NCI-H2081 treated with DMSO at 0.1 percent for 48 hours (cell line): ENCODE data around the gene SLIT1.

Source experiments
- DNase-seq: peaks from one replicate; lab custom pipeline; 2025; lab: John Stamatoyannopoulos, UW

SLIT1 gene

DNA sequence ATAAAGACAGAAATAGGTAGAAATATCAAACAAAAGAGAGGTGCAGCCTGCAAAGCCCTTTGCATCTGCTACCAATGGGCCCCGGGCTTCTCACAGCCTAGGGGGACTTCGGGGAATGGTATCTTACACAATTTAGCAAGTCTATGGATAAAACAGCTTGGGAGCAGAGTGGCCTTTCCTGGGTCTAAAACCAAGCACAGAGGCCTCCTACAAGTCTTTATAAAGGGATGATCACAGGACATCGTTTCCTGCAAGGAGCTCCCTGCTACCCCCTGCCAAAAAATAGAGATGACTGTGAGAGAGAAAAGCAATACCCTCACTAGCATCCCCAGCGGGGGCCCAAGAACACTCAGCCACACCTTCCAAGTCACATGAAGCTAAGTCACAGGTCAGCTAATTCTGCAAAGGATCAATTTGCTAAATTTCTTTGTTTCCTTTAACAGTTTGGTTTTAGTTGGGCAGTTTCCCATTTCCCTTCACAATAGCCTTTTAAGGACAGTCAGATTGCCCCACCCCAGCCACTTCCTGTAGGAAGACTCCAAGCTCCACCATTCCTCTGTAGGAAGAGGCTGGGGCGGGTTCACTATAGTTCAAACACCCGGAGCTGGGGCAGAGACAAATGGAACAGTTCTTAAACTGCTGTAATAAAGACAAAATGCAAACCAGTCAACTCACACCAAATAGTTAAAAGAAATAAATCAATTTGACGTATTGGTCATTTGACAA lies 105.5 kb downstream of the SLIT1 start:
- DNase-seq, result no peak

DNA sequence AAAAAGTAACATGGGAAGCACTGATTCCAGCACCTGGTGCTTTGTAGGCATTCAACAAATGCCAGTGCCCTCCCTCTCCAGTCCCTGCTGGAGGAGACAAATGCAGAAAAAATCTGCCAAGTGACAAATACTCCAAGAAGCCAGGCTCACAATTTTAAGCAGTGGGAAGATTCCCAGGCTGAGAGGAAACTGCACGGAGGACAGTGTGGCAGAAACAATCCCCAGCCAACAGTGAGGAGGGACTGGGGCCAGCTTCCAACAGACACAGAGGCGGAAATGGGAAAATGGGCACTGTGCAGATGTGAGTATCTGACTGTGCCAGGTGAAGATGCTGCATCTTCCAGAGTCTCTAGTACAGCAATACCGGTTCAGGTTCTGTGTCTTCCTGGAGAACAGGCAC lies 106.3 kb downstream of the SLIT1 start:
- DNase-seq, result no peak

DNA sequence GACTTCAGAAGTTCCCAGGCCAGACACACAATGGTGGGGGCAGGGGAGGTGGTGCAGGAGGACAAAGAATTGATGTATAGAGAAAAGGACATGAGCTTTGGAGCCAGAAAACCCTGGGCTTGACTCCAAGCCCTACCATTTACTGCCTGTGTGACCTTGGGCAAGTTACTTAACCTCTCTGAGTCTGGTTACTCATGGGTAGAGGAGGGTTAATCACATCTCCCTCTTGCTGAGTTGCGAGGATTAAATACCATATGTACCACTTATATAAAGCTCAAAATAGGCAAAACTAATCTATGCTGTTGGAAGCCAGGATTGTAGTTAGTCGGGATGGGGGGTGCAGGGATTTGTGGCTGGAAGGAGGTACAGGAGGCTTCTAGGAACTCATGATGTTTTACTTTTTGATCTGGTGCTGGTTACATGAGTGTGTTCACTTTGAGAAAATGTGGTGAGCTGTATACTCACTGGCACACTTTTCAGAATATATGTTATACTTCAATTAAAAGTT lies 106.8 kb downstream of the SLIT1 start:
- DNase-seq, result no peak

DNA sequence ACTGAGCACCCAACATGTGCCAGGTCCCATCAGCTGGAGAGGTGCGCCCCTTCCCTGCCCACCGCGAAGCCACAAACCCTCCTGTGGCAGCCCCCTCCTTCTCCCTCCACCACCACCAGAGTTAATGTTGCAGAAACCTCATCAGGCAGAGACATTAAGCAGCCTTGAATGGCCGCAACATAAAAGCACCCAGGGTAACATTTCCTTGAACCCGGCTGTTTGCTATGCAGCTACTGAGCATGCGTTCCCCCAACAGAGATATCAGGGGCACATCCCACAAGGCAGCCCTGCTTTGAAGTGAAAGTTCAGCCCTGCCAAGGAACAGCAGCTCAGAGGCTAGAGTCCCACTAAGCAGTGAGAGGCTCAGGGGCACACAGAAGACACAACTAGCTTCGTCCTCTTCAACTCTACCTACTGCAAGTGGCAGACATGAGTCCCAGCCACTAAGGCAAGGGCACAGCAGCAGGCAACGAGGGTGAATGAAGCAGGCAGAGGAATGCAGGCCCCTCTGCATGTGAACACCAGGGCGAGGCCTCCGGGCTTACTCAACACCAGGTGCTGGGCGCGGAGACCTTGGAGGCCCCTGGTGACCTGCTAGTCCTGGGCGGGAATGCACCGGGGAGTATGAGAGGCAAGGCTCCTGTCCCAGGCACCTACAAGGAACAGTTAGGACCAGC lies 107.4 kb downstream of the SLIT1 start:
- DNase-seq, result no peak

DNA sequence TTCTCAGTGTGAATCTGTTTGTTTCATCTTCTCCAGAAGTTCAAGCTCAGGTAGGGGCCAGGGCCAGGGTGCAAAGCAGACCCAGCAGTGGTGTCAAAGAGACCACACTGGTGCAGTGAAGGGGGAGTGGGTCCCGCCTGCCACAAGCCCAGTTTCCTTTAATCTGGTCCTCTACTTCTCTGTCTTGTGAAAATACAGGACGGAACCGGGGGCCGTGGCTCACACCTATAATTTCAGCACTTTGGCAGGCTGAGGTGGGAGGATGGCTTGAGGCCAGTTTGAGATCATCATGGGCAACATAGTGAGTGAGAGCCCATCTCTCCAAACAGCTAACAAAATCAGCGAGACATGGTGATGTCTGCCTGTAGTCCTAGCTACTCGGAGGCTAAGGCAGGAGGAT lies 109.0 kb downstream of the SLIT1 start:
- DNase-seq, result no peak

DNA sequence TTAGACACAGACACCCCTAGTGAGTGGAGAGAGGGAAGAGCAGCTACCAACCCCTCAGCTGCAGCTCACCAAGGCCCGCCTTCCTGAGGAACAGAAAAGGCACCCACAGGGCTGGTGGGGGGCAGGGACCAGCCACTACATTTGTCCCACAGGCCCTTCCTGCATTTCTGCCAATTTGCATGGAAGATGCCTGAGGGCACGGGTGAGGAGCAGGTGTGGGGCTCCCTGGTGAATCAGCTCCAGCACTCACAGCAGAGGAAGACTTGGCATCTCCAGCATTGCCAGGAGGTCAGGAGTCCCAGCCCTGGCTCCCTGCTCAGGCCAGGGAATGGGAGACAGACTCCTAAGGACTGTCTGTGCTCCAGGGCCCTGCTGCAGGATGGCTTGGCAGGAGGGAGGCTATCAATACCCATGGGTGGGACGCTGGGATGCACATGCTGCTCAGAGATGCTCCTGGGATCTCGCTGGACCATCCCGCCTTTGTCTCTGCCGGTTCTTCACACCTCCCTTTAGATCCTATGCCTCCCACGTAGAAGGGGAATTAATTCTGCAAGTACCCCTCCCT lies 109.7 kb downstream of the SLIT1 start:
- DNase-seq, result no peak

DNA sequence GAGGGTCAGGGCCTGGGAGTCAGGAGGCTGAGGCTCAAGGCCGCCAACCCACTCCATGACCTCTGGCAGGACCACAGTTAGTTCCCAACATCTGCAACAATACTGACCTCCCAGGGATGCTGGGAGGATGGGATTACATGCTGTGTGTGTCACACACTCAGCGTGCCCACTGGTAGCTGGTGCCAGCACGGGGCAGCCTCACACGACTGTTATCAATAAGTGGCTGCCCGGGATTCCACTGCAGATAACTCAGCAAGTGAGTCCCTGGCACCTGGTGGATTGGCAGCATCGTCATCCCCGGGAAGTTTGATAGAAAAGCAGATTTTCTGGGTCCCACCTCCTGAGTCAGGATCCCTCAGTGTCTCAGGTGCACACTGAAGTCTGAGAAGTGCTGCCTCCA lies 110.3 kb downstream of the SLIT1 start:
- DNase-seq, result no peak

DNA sequence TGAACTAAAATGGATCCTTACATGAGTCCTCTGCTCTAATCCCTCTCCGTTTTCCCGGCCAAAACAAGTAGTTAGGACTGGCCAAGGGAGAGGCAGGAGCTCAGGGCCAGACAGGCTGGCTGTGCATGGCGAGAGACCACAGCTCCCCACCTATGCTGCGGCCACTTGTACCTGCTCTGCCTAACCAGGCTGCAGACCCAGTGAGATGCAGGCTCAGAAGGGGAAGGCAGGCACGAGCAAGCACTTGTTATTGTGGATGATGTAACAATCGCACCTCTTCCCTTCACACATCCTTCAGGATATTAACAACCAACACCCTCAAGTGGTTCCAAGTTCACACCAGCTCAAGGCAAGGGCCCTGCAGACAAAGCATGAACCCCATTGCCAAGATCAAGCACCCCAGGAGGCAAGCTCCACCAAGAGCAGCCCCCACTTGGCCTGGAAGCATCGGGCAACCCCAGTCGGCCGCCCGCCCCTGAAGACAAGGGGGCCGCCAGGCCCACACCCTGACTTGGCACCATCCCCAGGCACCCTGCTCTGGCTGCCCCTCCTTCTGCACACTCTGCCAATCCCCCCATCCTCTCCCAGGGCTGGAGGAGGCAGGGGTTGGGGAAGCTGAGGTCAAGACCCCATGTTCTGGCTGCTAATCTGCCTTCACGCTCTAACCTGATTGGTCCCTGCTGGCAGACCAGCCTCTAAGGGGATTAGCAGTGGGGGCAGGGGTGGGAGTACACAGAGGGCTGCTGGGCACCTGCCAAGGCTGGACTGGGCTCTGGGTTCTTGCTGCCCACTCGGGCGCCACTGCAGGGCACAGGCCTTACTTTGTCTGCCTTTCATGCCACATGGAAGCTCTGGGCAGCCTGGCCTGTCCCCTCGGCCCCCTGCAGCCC lies 111.3 kb downstream of the SLIT1 start:
- no peak for DNase-seq

DNA sequence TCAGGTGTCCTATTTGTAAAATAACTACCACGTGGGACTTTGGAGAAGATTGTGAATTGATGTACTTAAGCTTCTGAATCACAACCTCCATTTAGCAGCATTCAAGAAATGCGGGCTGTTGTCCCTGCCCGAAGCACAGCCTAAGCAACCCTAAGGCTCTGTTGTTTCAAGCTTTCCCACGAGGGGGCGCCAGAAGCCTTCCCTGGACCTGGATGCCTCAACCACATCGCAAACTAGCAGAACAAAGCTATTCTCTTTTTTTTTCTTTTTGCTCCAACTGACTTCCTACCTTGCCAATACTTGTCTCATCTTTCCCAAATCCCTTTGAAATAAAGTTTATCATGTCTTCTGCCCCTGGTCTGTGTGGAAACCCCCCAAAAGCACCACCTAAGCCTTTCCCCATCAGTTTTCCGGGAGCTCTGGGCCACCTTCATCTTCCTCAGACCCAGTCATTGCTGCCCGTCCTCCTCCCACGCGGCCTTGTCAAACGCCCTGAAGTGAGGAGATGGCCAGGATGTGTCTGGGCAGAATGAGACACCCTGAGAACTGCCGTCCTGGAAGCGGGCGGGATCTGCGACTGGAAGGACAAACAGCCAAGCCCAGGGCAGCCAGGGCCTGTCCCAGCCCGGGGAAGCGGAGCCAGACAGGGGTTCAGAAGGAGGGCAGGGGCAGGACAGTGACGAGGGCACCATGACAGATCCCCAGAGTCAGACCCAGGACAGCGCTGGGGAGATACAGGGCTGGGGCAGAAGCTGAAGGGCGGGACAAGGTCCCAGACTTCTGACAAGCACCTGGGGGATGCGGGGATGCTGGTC lies 112.7 kb downstream of the SLIT1 start:
- DNase-seq, result peak; percentile 32

DNA sequence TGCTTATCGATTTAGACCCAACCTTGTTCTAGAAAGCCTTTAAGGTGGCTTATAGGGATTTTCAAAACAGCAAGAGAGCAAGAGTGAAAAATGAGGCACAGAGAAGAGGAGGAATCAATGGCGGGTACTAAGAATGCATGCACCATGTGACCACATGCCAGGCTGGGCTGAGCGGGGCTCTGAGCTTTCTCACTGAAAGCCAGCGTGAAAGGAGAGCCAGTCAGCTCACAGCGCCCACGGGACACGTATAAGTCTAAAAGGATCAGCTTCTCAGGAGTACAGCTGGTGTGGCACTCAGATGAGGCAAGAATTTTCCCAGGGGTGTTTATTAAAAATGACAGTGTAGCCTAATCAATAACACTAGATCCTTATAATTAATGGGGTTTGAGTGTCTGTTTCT lies 114.3 kb downstream of the SLIT1 start:
- no peak for DNase-seq

DNA sequence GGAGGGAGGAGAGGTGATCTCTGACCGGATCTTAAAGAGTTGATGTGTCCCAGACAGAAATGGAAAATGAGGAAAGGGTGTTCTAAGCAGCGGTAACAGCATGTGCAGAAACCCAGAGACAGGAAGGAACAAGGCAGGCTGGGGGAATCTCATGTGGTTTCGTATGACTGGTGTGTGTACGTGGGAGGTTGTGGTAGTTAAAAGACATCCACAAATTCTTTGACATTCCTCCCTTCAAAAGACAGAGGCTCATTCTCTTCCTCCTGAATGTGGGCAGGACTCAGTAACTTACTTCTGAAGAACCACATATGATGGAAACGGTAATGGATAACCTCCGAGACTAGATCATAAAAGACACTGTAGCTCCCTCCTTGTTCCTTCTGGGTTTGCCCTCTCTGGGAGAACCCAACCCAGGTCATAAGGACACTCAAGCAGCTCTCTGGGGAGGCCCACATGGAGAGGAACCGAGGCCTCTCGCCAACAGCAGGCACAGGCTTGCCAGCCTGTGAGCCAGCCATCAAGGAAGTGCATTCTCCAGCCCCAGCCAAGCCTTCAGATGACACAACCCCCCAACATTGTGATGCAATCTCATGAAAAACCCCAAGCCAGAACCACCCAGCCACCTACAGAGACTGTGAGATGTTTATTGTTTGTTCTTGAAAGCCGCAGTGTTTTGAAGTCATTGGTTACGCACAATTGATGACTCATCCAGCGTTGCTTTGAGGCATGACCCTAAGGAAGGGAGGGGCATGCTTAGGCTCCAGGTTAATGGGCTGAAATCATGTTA lies 116.0 kb downstream of the SLIT1 start:
- no peak for DNase-seq

DNA sequence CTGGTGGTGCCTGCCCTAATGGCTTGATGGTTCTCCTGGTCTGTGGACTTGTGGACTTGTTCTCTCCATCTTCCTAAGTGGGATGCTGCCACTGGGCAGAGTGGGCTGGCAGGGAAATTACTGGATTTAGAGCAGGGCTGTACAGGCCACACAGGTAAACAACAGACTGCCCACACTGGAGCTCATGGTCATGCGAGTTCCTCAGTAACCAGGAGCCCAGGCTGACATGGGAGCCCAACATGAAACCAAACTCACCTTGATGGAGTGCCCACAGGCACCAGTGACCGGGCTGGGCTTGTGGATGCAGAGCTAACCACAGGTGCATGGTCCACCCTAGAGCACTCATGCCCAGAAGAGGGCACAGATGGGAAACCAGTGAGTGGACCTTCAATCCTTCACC lies 116.7 kb downstream of the SLIT1 start:
- DNase-seq, result no peak

DNA sequence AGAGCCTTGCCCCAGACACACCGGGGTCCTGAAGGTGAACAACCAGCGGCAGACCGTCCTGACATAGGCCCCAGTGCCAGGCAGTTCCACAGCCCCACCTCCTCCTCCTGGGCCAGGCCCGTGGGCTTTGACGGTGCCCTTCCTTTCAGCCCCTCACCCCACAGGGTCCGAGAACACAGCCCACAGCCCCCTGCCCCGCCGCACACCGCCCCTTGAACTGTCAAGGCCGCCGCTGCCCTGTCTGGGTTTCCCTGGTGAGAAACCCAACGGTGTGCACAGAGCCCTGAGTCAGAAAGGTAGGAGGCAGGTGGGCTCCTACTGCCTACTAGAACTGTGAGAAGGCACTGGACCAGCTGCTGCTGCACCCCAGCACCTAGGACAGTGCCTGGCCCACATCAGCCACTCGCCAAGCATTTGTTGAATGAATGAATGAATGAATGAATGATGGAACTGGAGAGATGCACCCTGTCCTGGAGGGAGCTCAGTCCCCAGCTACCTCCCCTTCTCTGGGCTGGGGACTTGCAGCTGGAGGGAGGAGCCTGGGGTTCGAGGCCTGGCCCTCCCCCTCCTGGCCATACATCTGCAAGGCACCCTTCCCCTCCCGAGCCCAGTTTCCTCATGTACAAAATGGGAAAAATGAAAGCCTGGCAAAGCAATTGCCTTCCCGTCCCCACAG lies 117.9 kb downstream of the SLIT1 start:
- DNase-seq, result no peak

DNA sequence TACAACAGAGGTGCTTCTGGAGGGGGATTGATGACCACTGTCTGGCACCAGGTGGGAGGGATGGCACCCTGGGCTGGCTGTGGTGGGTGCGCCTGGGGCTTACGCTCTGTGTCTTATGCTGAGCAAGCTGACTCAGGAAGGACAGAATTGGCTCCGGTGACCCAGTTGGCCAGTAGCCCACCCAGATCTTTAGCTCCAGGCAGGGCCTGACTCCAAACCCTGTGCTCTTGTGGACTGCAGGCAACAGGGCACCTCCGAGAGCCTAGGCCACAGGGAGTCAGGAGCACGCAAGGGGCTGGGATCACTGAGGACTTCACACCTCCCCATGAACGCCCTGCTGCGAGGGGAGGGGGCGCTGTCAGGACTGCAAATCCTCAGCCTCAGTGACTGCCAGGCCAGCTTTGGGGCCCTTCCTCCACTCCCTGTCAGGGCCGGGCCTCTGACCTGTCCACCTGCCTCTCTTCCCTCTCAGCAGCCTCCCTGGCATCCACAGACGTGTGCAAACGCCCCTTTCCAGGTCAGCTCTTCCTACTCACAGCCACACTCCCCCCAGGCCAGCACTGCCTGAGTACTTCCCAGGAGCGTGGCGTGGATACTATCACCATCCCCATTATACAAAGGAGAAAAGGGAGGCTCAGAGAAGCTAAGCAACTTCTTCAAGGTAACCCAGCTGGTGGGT lies 118.7 kb downstream of the SLIT1 start:
- DNase-seq, result no peak

DNA sequence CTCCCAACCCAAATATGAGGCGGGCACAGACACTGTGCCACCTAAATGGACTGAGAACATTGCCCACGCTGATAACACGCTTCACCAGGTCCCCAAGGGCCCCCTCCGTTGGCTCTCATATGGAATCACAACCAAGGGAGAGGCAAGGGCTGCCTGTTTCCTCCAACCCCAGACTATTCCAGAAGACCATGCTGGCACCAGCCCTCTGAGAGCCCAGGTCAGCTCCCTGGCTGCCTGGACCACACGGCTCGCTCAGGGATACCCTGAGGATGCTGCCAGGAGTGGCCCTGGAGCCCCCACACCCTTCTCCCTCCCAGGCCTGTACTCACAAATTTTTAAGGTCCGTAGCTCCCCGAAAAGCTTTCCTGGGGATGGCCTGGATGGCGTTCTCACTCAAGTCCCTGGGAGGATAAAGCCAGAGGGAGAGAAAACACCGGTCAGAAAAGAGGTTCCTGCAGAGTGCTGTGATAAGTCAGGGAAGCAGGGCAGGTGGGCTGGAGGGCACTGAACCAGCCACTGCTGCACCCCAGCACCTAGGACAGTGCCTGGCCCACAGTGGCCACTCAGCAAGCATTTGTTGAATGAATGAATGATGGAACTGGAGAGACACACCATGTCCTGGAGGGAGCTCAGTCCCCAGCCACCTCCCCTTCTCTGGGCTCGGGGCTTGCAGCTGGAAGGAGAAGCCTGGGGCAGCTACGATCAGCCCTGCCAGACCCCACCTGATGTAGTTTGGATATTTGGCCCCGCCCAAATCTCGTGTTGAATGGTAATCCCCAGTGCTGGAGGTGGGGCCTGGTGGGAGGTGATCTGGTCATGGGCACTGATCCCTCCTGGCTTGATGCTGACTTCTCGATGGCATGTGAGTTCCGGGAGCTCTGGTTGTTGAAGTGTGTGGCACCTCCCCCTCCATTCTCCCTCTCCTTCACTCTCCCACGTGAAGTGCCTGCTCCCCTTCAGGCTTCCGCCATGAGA lies 119.8 kb downstream of the SLIT1 start:
- no peak for DNase-seq

DNA sequence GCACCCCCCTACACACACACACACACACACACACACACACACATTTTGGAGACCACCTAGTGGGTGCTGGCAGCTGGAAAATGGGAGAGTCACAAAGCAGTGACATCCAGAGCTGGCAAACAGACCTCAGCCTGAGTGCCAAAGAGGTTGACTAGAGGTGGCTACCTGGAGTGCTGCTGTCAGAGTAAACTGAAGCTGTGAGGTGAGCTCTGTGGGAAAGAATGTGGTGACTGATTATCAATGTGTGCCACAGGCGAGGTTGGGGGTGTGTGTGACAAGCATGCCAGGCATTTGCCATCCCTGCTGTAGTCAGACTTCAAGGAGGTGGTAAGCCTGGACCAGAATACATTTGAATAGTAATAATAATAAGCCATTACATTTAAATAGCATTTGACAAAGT lies 120.6 kb downstream of the SLIT1 start:
- DNase-seq, result no peak

DNA sequence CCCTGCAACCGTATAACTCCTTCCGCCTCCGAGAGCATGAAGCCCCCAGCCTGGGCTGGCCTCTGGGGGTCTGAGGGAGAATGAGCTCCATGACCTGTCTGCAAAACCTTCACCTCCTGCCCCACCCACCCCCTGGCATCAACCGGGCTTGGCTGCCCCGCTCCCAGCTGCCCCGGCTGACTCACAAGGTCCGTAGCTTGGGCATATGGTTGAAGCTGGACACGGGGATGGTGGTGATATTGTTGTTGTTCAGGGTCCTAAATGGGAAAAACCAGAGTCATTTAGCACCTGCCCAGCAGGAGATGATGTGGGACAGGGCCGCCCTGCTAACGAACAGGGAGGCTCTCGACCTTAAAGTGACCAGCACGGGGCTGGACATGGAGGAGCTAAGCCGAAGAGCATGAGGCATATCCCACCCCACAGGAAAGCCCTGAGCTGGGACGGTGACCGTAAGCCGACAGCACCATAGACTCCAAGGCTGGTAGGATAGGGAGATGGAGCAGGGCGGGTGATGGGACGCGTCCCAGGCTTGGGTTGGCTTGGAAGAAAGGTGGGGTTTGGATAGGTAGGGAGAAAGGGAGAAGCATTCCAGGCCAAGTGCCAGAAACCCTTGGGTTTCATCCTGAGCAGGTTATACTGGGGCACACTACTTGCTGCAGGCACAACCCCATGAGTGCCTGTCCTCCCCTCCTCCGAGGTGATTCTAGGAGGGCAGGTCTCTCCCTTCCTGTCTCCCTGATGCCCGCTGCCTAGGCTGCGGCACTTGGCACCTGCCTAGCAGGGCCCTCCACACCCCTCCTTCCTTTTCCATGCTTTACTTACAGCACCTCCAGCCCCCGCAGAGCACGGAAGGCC lies 121.5 kb downstream of the SLIT1 start:
- no peak for DNase-seq
